GM12801 (cell line): ENCODE measurements around the gene EIF5.

Experiments
- TF ChIP-seq, protein P1 (sequence below): IDR thresholded peaks from one replicate; pipeline ENCODE4 v1.5.1; 2011; ENCODE audit warnings: control low read depth; ENCODE audit not compliant: insufficient read length; ENCODE audit errors: extremely low read depth

EIF5 gene

DNA sequence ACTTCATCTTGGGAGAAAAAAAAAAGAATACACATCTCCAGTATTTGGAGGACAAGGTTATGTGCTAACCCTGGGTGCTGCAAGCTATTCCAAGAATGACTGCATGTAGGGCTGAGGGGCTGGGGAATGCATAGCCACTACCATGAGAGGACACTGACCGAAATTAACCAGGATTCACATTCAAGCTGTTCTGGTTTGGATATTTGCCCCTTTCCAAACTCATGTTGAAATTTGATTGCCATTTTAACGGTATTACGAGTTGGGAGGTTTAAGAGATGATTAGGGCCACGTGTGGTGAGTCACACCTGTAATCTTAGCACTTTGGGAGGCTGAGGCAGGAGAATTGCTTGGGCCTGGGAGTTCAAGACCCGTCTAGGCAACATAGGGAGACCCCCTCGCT, 32.7 kb downstream of the EIF5 start:
- TF ChIP-seq, protein P1, sequence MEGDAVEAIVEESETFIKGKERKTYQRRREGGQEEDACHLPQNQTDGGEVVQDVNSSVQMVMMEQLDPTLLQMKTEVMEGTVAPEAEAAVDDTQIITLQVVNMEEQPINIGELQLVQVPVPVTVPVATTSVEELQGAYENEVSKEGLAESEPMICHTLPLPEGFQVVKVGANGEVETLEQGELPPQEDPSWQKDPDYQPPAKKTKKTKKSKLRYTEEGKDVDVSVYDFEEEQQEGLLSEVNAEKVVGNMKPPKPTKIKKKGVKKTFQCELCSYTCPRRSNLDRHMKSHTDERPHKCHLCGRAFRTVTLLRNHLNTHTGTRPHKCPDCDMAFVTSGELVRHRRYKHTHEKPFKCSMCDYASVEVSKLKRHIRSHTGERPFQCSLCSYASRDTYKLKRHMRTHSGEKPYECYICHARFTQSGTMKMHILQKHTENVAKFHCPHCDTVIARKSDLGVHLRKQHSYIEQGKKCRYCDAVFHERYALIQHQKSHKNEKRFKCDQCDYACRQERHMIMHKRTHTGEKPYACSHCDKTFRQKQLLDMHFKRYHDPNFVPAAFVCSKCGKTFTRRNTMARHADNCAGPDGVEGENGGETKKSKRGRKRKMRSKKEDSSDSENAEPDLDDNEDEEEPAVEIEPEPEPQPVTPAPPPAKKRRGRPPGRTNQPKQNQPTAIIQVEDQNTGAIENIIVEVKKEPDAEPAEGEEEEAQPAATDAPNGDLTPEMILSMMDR: no peak

DNA sequence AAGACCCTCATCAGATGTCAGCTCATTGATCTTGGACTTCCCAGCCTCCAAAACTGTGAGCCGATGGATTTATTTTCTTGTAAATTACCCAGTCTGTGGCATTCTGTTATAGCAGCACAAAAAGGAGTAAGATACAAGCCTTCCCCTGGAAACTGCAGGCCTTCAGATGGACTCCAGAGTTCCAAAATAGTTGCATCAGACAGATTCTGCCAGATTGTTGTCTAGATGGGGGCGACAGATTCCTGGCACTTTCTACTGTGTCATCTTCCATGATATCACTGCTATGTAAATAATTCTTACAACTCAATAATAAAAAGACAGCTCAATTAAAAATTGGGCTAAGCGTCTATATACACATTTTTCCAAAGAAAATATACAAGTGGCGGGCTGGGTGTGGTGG, 34.0 kb downstream of the EIF5 start:
- TF ChIP-seq, protein P1: no peak

DNA sequence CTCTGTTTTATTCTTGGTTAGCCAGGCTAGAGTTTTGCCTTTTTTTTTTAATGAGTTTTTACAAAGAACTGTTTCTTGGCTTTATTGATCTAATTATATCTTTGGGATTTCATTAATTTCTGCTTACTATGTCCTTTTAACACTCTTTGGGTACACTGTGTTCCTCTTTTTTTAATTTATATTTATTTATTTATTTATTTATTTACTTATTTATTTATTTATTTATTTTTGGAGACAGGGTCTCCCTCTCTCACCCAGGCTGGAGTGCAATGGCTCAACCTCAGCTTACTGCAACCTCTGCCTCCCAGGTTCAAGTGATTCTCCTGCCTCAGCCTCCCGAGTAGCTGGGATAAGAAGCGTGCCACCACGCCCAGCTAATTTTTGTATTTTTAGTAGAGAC, 36.0 kb downstream of the EIF5 start:
- TF ChIP-seq, protein P1: no peak

DNA sequence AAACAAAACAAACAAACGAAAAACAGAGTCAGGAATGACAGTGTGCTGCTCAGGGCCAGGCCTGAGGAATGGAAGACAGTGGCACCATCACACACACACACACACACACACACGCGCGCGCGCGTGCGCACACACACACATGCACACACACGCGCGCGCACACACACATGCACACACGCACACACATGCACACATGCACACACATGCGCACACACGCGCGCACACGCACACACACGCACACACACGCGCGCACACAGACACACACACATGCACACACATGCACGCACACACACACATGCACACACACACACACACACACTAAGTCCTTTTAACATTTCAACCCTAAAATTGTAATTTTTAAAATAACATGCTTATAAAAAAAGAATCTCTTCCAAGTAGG, 38.0 kb downstream of the EIF5 start:
- TF ChIP-seq, protein P1: no peak

DNA sequence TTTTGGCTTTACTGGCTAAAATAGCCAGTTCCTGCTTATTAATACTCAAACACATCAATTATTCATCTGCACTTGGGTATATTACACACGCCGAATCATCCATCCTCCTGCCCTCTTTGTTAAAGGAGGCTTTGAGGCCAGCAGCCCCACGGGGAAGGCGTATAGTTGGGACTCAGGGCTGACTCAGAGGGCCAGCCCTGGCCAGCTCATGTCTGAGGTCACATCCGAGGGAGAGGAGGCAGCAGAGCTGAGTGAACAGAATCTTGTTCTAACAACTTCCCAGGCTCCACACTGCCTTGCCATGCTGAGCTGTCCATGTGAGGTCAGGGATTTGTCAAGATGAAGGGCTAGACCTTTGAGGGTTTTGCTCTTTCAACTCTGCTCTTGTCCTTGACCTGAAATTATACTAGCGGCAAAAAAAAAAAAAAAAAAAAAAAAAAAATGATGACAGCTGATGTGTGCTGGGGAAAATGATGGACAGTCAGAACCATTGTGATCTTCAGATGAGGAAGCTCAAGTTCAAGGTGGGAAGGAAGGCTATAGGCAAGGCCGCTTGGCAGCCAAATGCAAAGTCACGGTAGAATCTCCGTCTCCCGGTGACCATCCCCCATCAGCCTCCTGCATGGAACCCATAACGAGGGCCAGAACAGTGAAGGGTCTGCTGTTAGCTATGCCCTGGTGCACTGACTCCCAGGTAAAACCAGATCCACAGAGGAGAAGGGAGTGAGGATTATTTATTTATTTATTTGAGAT, 38.7 kb downstream of the EIF5 start:
- TF ChIP-seq, protein P1: no peak

DNA sequence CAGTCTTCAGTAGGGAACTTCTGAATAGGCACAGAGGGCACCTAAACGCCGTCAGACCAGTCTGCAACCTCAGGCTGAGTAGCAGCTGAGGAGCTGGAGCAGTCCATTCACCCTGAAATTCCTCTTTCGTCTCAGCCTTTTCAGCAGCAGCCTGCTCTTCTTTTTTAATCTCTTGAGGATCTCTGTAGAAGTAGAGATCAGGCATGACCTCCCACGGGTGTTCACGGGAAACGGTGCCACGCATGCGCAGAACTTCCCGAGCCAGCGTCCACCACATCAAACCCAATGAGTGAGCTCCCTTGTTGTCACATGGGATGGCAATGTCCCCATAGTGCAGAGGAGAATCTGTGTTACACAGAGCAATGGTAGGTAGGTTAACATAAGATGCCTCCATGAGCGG, 40.1 kb downstream of the EIF5 start:
- TF ChIP-seq, protein P1: no peak

DNA sequence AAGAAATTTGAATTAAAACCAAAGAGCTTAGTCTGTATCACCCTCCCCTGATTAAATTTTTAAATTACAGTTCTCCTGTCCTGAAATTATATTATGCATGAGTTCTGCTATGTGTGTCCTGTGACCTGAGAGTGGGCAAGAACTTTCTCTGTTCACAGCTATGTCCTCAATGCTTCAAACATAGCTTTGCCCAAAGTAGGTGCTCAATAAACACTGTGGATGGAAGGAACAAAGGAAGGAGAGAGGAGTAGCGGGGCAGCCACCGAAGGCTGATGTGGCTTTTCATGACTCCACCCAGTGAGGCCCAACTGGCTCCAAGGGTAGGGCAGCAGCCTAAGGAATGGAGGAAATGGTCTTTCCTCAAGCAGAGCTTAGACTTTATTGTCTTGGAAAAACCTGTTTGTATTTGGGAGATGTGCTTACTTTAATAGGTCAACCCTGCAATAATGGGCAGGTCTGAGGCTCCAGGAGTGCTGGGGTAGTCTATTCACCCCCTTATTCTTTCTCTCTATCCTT, 43.5 kb downstream of the EIF5 start:
- TF ChIP-seq, protein P1: no peak
